ENCODE data around the gene SLC6A15.

Gene SLC6A15

DNA sequence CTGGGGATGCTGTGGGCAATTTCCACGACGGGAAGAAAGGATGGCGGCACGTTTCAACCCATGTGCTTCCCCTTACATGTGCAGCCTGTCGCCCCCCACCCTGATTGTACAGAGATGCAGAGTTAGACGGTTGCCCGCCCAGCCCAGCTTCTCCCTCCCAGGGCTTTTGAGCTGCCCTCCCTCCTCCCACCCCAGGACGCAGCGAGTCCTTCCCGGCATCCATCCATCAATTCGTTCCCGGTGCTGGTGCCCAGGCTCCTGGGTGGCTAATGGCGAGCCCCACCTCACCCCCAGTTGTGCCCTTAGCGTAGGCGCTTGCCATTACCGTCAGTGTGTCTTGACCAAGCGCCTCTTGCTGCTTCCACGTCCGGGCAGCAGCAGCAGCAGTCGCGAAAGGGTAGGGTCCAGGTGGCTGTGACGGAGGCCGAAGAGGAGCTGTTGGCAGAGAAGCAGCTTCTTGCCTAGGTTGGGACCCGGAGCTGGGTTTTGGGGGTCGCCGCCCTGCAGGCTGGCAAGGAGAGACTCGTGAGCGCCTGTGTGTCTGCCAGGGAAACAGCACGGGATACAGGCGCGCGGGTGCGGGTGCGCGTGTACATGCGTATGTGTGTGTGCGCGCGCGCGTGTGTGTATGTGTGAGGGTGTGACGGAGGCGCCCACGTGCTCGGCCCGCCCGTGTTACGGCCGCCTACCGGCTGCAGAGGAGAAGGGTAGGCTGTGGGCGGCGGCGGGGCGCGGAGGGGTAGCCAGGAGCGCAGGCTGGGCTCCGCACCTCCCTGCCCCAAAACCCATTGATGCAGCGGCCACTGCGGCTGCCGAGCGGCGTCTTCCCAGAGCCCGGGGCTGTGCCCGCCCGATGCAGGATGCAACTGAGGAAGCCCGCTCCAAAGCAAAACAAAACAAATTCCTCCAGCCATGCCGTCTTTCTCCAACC lies at the start of gene SLC6A15:
TSS of gene SLC6A15 (minus strand) at position 602 of the 931 bp plus-strand sequence. CDS start 20,679 bp downstream, outside the sequence.
- DNase-seq = no peak

DNA sequence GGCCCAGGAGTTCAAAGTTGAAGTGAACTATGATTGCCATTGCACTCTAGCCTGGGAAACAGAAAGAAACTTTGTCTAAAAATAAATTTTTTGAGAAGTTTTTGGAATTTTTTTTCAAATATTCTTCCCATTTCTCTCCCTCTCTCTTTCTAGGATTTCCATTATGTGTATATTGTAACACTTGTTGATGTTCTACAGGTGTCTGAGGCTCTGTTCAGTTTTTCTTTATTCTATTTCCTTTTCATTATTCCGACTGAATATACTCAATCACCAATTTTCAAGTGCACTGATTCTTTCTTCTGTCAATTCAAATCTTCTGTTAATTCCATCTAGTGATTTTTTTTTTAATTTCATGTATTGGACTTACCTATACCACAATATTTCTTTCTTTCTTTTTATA lies 48.3 kb upstream of the SLC6A15 start:
- DNase-seq = no peak

DNA sequence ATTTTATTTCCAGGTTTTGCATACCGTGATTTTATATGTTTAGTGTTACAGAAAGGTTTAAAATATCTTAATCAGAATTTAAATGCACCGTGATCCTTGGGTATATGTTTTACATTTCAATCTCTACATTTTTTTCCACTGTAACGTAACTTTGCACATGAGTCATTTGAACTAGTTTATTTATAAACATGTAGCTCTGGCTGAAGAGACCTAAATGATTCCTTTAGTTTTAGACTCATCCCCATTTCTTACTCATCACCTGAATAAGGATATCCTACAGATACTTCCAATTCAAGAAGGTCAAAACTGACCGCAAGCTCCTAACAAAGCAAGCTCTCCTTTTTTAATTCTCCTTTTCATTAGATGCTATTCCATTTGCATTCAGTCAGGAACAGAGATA lies 42.7 kb upstream of the SLC6A15 start:
- no peak for DNase-seq

DNA sequence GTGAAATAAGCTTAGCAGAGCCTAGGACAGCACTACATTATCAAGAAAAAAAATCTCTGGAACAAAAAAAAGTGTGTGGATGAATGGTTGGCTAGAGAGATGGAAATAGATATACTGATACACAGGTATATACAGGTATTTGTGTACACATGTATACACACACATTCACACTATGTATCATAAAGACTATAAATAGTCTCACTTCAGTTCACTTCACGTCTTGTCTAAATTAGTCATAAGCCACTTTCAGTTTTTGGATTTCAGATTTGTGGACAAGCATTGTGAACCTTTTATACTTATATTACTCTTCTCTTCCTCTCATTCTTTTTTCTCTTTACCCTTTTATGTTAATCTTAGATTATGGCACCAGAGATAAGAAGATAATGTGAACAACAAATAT lies 41.8 kb upstream of the SLC6A15 start:
- no peak for DNase-seq

DNA sequence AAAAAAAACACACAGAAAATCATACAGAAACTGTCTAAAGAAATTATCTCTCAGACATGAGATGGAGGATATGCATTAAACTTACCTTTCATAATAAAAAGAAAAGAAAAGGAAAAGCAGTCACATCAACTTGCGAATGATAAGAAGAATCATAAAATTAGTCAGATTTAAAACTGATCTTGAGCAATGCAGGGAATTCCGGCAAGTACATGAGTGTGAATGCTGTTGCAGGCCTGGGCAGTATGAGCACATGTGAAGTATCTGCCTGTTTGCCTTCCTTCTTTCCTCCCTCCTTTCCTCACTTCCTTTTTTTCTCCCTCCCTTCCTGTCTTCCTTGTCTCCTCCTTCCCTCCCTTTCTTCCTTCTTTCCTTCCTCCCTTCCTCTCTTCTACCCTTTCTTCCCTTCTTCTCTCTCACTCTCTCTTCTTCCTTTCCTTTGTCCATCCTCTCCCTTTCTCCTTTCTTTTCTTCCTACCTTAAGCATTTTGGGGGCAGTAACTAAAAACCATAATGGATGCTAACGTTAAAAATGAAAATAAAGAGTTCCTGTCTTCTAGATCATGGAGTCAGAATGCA lies 38.5 kb upstream of the SLC6A15 start:
- DNase-seq = no peak

DNA sequence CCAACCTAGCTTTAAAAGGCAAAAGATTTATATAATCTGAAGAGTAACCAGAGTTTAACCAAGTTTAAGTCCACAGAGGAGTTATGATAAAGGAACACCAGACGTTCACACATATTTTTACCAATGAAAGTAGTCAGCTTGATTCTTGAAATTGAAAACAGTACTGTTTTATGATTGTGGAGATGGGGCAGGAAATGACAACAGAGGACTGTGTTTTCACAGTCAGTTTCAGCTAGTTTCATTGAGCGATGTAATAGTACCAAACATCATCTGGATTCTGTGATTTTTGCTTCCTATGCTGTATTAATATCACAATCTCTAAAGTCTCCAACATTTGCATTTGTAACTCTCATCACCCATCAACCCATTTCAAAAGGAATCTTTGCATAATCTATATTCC lies 34.2 kb upstream of the SLC6A15 start:
- no peak for DNase-seq

DNA sequence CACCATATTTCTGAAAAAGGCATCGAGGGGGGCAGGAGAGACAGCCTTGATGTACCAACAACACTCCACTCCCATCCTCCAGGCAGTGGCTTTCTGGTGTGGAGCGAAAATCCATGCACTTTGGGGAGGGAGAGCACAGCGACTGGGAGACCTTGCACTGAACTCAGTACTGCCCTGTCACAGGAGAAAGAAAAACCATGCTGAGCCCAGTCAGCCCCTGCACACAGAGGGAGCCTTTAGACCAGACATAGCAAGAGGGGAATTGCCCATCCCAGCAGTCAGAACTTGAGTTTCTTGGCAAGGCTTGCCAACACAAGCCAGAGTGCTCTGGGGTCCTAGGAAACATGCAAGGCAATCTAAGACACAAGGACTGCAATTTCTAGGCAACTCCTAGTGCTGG lies 24.8 kb upstream of the SLC6A15 start:
- DNase-seq = no peak

DNA sequence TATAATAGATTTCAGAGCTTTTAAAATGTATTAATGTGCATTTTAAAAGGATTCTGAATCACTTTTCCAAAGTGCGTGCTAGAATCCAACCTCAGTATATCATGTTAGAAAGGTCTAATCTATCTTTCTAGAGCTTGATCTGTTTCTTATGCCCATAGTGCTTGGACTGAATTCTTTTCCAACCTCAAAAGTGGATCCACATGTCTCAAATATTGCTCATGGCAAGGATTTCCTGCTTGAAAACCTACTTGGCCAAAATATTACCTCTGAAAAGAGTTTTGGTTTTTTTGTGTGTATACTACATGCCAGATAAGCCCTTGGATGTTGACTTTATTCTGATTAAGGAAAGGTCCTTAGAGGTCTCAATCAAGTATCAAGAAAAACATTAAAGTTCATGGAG lies 16.9 kb upstream of the SLC6A15 start:
- no peak for DNase-seq

DNA sequence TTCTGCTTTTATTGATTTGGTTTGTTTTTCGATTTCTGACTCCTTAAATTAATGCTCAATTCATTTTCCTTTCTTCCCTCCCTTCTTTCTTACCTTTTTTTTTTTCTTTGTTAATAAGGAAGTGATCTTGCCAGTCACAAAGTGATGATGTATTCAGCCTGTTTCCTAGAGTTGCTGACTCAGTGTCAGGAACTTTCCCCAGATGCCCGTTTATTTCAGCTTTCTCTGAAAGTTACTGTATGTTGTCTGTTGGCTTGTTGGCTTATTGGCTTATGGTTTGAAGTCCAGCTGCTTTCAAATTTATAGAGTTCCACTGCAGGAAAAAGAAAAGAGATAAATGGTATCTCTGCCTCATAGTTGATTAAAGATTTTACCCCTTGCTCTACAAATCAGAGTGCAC lies 12.4 kb upstream of the SLC6A15 start:
- DNase-seq = no peak

DNA sequence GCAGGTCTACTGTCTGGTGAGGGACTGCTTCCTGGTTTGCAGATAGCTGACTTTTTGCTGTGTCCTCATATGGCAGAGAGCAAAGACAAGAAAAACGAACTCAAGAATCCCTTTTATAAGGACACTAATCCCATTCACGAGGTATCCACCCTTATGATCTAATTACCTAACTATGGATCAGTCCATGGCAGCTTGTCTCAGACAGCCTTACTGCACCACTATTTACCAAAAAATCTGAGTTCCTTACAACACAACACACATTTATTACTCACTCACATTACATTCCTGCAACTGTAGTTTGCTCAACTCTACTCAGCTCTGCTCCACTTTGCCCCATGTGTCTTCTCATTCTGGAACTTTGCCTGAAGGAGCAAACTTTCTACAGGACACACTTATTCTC lies 10.1 kb upstream of the SLC6A15 start:
- DNase-seq = no peak

DNA sequence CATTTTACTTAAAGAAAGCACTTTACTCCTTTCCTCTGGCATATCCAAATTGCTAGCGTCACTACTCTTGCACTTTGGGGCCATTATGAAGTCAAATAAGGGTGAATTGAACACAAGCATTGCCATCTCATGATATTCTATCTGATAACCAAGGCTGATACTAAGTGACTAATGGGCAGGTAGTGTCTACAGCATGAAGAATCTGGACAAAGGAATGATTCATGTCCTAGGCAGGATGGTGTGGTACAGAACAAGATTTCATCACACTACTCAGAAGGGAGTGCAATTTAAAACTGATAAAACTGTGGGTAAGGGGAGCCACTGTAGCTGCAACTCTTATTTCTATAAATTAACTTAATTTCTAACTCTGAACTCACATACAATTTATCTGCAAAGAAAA lies 7.7 kb upstream of the SLC6A15 start:
- DNase-seq = no peak

DNA sequence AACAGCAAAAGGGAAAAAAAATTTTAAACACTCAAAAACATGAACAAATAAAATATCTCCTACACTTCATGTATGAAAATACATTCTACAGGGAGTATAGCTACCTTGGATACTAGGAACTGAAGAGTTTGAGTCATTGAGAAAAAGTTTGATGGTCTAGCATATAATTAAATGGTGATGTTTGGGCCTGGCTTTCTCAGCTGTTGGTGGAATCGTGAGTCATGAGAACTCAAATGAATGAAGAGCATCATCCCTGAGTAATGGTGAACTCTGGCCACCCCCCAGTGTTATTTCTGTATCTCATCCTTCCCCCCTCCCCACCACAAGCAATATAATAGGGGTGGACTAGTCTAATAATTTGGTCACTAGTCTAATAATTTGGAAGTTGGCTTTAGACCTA lies 6.7 kb upstream of the SLC6A15 start:
- no peak for DNase-seq

DNA sequence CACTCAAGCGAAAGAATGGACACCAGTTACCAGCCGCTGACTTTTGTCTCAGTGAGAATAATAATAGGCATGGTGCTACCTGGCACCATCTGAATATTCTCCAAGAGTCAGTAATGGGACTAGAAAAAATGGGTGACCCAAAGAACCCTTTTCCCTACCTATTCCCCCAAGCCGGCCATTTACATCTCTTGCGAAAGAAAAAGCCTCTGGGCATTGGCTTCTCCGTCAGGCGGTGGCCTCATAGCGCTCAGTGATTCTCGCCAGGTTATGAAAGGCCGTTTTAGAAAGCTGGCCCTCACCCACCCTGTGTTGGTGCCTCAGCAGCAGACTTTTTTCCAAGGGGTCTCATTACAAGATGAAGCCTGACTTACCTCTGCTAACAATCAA lies 523 bp upstream of the SLC6A15 start:
- DNase-seq = no peak

DNA sequence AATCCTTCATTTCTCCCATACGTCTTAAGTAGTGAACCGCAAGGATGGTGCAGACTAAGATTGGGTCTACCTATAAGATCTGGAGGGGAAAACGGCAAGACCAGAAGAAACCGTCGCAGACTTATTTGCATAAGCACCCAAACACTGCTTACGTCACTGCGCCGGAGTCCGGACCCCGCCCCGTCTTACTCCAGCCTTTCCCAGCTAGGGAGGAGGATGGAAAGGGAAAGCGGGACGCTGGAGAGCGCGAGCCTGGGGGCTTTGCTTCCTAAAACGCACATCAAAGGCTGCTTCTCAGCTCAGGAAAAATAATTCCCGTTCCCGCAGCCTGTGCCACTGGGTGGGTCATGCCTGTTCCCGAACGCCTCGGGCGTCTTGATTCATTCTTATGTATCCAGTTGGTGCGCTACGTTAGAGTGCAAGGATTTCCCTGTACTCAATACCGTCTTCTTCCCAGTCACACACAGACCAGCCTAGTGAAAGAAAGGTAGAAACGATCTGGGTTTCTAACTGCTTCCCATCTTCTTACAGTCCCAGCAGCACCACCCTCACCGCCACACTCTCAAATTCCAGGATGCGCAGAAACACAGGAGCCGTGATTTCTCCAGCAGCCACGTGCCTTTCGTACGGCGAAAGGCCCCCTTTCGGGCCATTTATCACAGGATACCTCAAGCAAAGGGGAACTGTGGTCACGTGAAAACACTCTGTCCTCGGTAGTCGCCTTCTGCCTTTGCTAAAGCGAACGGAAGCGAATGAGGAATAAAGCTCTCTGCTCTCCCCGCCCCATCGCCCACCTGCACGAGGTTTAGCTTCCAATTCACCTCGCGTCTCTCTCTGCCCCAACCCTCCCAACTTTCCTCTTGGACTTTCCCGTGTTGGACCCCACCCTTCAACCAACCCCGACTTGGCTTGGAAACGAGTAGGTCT lies 1.1 kb downstream of the SLC6A15 start:
- no peak for DNase-seq

DNA sequence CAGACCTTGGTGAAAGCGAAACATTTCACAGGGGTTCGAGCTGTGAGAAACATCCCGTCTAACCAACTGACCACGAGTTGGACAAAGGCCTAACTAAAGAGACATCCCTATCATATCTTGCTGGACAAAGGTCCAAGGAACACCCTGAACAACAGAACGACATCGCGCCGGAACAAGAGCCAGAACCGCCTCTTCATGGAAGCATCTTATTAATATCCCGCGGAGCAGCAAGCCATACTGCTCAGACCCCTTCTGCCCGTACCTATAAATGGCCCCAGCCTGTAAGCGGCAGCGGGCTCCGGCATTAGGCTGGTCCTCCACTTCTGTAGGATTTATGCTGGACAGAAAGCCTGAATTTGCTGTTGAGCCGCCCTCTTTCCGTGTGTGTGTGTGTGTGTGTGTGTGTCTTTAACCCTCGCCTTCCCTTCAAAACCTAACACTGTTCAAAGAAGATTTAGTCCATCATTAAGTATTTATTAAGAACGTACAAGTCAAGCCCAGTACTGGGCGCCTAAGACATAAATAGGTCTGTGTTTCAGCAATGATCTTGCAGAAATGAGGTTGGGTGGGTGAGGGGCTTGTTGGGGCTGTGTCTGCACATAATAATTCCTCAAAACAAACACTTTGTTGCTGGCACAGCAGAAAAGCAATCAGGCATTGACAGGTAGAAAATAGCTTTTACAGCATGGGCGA lies 1.9 kb downstream of the SLC6A15 start:
- no peak for DNase-seq

DNA sequence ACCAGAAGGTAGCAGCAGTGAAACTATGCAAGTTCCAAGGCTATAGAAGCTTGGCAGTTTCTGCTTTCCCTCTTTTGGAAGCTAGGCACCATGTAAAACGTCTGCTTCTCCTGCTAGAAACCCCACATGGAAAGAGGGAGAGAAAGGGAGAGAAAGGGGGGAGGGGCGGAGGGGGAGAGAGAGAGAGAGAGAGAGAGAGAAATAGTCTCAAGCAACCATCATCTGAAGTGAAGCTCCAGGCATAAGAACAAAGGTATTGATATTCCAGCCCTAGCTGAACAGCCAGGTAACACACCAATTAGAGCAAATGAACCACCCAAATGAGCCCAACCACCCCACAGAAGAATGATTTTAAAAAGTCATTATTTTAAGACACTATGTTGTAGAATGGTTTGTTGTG lies 8.5 kb downstream of the SLC6A15 start:
- no peak for DNase-seq

DNA sequence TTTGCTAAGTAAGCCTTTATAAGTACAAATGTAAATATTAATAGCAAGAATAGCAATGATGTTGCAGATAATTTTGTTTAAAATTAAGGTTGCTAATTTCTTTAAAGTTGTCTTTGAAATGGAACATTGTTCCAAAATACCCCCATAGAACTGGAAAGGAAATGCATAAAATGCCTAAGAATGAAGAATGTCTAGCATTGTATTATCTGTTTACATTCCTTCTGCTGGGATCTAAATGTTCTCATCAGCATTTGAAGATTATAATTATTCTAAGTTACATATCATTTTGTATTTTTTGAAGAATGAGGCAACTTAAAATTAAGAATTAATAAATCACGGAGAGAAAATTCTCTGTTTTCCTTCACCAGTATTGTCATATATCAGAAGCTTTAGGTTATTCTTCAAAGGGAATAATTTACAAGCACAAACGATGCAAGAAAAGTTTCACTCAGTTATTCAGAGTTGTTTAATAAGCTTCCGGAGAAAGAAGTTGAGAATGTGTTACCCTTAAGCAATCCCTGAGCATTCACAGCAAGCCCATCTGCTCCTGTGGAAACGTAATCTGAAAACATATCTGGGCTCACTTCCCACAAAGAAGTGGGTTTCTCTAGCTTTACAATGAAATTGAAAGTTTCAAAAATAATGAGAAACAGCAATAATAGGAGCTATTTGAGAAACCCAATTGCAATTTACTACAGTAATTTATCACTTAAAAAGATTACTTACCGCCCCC lies 21.3 kb downstream of the SLC6A15 start:
- DNase-seq = no peak

DNA sequence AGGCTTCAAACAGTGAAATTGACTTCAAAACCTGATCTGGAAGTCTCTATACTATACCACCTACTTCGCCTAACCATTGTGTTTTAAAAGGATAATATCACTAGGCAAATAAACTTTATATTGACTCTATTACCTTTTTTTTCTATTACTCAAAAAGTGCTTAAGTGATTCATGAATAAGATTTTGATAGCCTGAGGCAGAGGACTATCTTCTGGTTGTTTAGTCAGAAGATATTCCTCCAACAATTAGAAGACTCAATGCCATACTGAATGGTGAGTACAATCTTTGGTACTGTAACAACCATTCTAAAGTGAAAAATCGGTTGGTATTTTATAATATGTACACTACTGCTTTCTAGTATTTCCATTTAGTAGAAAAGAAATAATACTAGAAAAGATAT lies 22.8 kb downstream of the SLC6A15 start:
- no peak for DNase-seq

DNA sequence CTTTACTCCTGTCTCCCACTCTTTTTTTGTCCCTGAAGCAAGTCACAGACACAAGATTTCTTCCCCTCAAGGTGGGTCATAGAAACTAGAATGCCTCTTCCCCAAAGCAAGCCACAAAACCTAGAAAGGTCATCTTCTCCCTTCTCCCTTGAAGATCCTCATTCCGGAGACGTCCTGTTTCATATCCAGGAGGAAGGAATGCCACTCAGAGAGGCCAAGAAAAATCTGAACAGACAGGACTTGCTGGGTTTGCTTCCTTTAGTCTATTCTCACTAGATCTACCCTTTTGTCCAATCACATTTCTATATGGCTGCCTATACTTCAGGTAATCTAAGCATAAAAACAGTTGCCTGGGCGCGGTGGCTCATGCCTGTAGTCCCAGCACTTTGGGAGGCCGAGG lies 23.7 kb downstream of the SLC6A15 start:
- DNase-seq = no peak

DNA sequence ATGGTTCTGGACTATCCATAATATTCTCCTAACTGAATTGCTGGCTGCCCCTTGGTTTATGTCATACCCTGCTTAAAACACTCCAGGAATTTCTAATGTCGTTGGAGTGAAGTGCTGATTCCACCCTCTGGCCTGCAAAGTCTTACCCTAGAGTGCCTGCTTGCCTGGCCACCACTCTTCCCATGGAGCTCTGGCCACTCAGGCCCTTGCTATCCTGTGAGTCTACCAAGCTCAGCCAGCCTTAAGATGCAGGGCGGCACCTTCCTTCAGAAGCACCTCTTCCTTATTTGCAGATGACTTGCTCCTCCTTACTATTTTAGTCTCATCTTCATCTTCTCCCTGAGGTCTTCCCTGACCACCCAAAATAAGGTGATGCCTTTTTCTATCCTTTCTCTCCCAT lies 35.3 kb downstream of the SLC6A15 start:
- DNase-seq = no peak

DNA sequence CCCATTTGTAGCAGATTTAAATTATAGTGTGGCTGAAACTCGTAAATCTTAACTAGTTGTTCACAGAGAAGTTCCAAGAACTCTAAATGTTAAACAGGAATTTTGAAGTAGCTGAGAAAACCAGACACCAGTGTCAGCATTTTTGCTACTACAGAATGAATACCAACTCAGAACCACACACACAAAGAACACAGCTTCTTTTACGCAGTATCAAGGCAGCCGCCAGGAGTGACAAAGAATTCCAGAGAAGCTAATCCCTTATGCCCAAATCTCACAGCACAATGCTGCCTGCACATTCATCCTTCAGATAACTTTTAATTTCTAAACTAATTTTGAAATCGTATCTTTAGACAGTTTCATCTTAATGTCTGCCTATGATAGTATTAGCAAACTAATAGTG lies 37.4 kb downstream of the SLC6A15 start:
- DNase-seq = no peak

DNA sequence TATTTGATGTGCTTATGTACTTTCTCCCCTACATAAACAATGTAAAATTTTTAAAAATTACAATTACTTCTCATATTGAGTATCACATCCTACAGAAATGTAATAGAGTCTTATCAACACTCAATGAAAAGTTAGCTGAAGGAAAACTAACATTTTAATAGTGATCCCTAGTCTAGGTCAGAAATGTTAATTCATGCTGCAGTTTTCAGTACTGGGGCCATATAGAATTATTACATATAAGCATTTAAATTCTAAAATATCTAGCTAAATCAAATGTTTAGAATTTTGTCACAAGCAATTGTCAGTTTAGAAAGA lies 37.8 kb downstream of the SLC6A15 start:
- DNase-seq = no peak
